ENCODE measurements around the gene TRPM3. TPM values are rescaled to one million over a fixed set of nuclear protein-coding genes. Genes with fewer than 3 reads are reported as not detected.

Gene TRPM3
- total RNA-seq, 1 experiment from 2014 or later = not detected

DNA sequence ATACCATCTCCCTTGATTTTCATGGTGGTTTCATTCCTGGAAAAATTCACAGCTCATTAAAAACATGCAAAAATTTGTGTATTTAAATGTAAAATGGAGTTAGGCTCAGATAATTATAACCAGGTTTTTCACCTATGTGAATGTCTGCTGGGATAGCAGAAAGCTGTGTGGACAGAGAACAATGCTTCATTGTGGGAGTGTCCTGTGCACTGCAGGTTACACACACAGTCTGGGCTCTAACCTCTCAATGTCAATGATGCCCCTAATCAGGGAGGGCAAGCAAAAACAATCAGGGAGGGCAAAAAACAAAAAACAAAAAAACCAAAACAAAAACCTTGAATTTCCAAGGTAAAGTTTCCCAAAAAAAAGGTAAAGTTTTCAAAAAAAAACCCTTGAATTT, 548.1 kb downstream of the TRPM3 start:
- peaks cover under 1% of the 10 kb centered on the region for H3K27me3 Mint-ChIP-seq (ENCODE audit: unreplicated experiment)
- H3K9me3 Mint-ChIP-seq (ENCODE audit: low read depth, unreplicated experiment) = peaks cover 3% of the 10 kb centered on the region
- CTCF ChIA-PET = interaction anchor here (0.7 kb wide), 1 partner anchor 107 kb away, joined by 6 read pairs; no protein-coding TSS in a partner anchor
- H3K4me1 Mint-ChIP-seq (ENCODE audit: low read depth, unreplicated experiment) = peaks cover 19% of the 10 kb centered on the region
- no peak overlapping the region for H3K27ac Mint-ChIP-seq (ENCODE audit: unreplicated experiment)
- no peak for DNase-seq
- no TSS peak for BruUV-seq (replicated peaks)
- intact Hi-C loops (cut with micrococcal nuclease; ENCODE audit: unreplicated experiment) = no loop called here
- TF ChIP-seq, protein P1, sequence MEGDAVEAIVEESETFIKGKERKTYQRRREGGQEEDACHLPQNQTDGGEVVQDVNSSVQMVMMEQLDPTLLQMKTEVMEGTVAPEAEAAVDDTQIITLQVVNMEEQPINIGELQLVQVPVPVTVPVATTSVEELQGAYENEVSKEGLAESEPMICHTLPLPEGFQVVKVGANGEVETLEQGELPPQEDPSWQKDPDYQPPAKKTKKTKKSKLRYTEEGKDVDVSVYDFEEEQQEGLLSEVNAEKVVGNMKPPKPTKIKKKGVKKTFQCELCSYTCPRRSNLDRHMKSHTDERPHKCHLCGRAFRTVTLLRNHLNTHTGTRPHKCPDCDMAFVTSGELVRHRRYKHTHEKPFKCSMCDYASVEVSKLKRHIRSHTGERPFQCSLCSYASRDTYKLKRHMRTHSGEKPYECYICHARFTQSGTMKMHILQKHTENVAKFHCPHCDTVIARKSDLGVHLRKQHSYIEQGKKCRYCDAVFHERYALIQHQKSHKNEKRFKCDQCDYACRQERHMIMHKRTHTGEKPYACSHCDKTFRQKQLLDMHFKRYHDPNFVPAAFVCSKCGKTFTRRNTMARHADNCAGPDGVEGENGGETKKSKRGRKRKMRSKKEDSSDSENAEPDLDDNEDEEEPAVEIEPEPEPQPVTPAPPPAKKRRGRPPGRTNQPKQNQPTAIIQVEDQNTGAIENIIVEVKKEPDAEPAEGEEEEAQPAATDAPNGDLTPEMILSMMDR (IDR thresholded peaks at IDR 0.05; ENCODE audit: unreplicated experiment) = no peak
- no peak overlapping the region for H3K4me3 Mint-ChIP-seq (ENCODE audit: low read depth, unreplicated experiment)
- H3K36me3 Mint-ChIP-seq (ENCODE audit: insufficient read depth, unreplicated experiment) = no peaks in the 10 kb centered on the region

- TF ChIP-seq, protein P1 (IDR thresholded peaks at IDR 0.05; ENCODE audit: unreplicated experiment) = no peak
- CTCF ChIA-PET = no interaction called here
- Mint-ChIP-seq H3K27me3 (ENCODE audit: unreplicated experiment) (peaks cover 16% of the 10 kb centered on the region), H3K4me1 (ENCODE audit: low read depth, unreplicated experiment) (peaks cover 5% of the 10 kb centered on the region), H3K4me3 (ENCODE audit: low read depth, unreplicated experiment) (no peak overlapping the region), H3K9me3 (ENCODE audit: low read depth, unreplicated experiment) (no peaks in the 10 kb centered on the region), H3K36me3 (ENCODE audit: insufficient read depth, unreplicated experiment) (no peaks in the 10 kb centered on the region), H3K27ac (ENCODE audit: unreplicated experiment) (no peak overlapping the region)
- DNase-seq = no peak
- intact Hi-C loops (cut with micrococcal nuclease; ENCODE audit: unreplicated experiment) = no loop called here
- BruUV-seq (replicated peaks) = no TSS peak
Measured at GRCh38 chr9:70571258-70571657, 550.2 kb downstream of the TRPM3 start.

DNA sequence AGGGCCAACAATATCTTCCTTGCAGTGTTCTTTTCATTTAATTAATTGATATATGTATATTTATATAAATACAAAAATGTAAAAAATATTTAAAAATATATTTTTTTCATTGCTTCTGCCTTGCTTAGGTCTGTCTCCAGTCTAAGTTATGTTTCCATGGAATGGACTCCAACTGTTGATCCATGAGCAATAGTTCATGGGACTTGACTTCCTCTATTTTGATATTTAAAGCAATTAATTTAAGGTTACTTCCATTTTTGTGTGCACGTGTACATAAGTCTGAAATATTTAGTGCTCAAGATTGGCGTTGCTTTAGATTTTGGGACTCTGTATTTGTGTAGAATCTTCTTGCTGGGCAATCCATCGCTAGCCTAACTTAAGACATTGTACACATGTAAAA, 551.6 kb downstream of the TRPM3 start:
- intact Hi-C loops (cut with micrococcal nuclease; ENCODE audit: unreplicated experiment) = no loop called here
- Mint-ChIP-seq H3K4me1 (ENCODE audit: low read depth, unreplicated experiment) (no peaks in the 10 kb centered on the region), H3K36me3 (ENCODE audit: insufficient read depth, unreplicated experiment) (no peaks in the 10 kb centered on the region), H3K4me3 (ENCODE audit: low read depth, unreplicated experiment) (no peak overlapping the region), H3K27me3 (ENCODE audit: unreplicated experiment) (peaks cover 26% of the 10 kb centered on the region), H3K27ac (ENCODE audit: unreplicated experiment) (no peak overlapping the region), H3K9me3 (ENCODE audit: low read depth, unreplicated experiment) (no peaks in the 10 kb centered on the region)
- no TSS peak for BruUV-seq (replicated peaks)
- no peak for DNase-seq
- CTCF ChIA-PET = no interaction called here
- TF ChIP-seq, protein P1 (IDR thresholded peaks at IDR 0.05; ENCODE audit: unreplicated experiment) = no peak

DNA sequence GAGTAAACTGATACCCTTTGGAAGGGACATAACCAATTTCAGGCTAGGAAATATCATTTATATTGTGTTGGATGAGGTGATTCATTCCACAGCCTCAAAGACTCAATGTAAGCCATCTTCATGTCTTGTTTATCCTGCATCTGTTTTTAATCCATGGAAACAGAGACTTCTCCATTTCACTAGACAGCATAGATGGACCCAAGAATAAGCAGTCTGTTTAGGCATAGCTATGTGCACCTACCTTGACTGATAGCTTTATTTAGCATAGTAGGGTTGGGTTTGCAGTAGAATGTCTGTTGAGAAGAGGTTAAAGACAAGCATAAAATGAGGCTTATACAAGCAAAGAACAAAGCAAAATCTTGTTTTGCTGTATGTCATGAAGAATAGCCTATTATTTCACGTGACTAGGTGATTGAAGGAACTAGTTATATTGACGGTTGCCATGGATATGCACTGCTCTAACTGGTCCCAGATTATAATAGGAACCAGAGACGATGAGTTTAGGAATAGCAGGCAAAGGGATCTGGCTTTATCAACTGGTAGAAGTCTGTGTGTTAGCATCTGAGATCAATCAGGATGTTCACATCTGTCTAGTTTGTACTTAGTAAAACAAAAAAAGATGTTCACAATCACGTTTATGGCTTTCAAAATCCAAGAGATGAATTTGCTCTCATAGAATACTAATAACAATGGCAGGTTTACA, 552.2 kb downstream of the TRPM3 start:
- no peak overlapping the region for H3K4me3 Mint-ChIP-seq (ENCODE audit: low read depth, unreplicated experiment)
- TF ChIP-seq, protein P1 (IDR thresholded peaks at IDR 0.05; ENCODE audit: unreplicated experiment) = no peak
- no peaks in the 10 kb centered on the region for H3K9me3 Mint-ChIP-seq (ENCODE audit: low read depth, unreplicated experiment)
- H3K4me1 Mint-ChIP-seq (ENCODE audit: low read depth, unreplicated experiment) = no peaks in the 10 kb centered on the region
- H3K27ac Mint-ChIP-seq (ENCODE audit: unreplicated experiment) = no peak overlapping the region
- no TSS peak for BruUV-seq (replicated peaks)
- peaks cover 32% of the 10 kb centered on the region for H3K27me3 Mint-ChIP-seq (ENCODE audit: unreplicated experiment)
- no peak for DNase-seq
- intact Hi-C loops (cut with micrococcal nuclease; ENCODE audit: unreplicated experiment) = no loop called here
- H3K36me3 Mint-ChIP-seq (ENCODE audit: insufficient read depth, unreplicated experiment) = no peaks in the 10 kb centered on the region
- CTCF ChIA-PET = no interaction called here
